NCI-H446 treated with DMSO at 0.1 percent for 48 hours (cell line): ENCODE results near the gene ZNF808.
"Not testable (repeated sequence)": the region's sequence is repeated elsewhere in the genome, so short reads cannot be mapped to it uniquely, and the experiment has no call there.

Experiments used
- DNase-seq: peaks from one replicate; lab custom pipeline; 2025; lab: John Stamatoyannopoulos, UW

ZNF808 gene

DNA sequence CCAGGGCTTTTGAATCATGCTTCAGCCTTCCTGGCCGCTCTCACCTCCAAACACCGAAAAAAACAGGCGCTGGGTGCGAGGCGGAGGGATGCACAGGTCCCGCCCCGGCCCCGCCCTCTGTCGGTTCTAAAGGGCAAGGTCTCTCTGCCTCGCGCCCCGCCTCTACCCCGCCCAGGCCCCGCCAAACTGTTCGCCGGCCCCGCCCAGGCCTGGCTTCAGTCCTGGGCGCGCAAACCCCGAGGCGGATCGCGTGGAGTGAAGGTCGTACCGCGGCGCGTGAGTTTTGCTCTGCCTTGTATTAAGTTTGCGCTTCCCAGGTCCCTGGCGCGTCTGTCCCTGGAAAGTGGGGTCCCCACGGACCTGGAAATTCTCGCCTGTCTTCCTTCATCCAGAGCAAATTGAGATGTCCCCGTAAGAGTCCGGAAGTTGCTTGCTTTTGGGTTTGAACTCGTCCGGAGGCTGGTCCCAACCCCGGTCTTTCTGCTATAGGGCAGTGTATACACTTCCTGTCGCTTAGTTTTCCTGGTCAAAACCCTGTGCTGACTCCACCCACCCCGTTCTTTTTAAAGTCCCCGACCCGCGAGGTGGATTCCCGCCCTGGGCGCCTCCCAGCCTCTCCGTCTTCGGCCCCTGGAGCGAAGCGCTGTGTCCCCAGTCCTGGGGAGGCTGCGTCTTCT lies 8.4 kb downstream of the ZNF808 start:
- no peak for DNase-seq

DNA sequence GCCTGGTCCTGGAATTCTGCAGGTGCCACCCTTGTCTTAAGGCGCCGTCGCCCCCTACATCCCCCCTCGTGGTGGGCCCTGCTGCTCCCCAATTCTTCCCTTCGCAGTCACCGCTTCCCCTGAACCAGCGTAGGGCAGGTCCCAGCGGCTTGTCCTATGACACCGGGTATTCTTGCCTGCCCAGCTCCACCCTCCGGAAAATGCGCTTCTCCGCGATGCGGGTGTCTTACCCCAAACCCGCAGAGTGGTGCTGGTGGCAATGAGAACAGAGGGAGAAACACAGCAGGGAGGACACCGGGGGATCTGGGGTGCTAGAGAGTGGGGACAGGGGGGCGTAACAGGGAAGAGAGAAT lies 9.0 kb downstream of the ZNF808 start:
- no peak for DNase-seq

DNA sequence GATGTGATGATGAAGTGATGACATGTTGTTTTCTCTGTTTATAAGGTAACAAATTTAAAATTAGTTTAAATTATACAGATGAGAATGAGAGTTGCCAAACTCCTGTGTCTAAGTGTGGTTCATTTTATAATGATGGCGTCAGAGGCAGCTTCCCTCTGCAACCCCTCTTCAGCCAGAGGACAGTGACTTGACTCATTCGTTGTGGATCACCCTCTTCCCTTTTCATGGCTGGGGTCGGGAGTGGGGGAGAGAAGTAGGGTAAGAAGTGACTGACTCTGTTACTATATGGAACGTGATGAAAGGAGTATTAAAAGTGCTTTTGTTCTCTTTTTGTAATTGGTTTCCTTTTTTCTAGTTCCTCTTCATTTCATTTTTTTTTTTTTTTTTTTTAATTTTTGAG lies 11.3 kb downstream of the ZNF808 start:
- not testable (repeated sequence) for DNase-seq

DNA sequence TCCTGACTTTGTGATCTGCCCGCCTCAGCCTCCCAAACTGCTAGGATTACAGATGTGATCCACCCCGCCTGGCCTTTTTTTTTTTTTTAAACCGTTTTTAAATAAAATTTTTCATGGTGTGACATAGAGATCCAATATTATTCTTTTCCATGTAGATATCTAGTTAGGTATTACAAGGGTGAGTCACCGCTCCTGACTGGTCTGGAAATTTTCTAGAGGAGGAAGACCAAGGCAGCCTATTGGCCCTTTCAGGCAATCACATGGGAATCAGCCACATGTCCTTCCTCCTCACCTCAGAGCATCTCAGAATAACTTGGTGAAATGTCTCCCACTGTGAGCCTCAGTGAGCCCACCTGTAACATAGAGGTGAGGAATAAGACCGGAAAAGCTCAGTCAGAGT lies 13.7 kb downstream of the ZNF808 start:
- DNase-seq: not testable (repeated sequence)

DNA sequence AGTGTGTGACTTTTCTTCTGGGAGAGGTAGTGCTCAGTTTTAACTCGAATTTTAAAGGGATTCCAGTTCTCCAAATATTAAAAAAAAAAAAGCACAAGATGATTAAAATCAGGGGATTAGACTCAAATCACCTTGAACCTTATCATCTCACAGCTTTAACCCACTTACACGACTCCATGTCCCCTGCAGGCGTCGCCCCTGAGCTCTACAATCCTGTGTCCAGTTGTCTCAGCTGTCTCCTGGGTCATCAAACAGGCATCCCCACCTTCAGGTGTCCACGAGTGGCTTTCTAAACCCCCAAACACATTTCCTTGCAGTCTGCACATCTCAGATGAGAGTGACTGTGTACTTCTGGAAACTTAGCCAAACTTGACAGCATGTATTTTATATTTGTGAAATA lies 14.1 kb downstream of the ZNF808 start:
- no peak for DNase-seq

DNA sequence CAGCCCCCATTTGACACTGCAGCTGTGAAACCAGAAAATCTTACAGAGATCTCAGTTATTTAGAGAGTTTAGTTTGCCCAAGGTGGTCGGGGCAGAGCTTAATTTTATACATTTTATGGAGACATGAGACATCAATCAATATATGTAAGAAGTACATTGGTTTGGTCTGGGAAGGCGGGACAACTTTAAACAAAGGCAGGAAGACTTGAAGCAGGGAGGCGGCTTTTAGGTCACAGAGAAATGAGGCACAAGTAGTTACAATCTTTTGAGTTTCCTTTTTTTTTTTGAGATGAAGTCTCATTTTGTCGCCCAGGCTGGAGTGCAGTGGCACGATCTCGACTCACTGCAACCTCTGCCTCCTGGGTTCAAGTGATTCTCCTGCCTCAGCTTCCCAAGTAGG lies 15.1 kb downstream of the ZNF808 start:
- DNase-seq: not testable (repeated sequence)

DNA sequence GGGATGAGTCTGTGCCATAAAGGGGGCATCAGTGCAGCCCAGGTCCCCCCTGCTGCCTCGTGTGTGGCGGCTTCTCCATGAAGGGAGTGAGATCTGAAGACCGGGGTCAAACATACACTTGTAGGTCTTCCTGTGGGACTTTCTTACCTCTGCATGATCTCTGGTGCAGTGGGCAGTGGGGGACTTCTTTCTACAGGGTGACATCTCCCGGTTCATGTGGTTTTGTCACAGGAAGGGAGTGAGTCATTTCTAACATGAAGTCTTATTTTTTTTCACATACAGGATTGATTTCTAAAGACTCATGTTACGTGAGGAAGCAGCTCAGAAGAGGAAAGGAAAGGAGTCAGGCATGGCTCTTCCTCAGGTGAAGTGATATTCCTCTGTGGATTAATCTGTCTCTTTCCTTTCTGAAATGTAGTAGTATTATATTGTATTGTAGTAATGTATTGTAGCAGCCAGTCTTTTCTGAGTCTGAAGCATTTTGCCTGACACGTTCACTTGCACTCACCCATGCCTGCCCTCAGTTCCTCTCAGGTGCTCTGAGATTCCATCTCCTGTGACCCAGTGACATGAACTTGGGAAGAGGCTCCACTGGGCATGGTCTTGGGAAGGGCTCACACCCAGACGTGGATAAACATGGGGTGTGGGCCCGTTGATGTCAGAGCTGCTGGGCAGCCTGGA lies 15.7 kb downstream of the ZNF808 start:
- DNase-seq: no peak

DNA sequence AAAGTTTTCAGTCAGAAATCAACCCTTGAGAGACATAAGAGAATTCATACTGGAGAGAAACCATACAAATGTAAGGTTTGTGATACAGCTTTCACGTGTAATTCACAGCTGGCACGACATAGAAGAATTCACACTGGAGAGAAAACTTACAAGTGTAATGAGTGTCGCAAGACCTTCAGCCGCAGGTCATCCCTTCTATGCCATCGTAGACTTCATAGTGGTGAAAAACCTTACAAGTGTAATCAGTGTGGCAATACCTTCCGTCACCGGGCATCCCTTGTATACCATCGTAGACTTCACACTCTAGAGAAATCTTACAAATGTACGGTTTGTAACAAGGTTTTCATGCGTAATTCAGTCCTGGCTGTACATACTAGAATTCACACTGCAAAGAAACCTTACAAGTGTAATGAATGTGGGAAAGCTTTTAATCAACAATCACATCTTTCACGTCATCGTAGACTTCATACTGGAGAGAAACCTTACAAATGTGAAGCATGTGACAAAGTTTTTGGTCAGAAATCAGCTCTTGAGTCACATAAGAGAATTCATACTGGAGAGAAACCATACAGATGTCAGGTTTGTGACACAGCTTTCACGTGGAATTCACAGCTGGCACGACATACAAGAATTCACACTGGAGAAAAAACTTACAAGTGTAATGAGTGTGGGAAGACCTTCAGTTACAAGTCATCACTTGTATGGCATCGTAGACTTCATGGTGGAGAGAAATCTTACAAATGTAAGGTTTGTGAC lies 26.9 kb downstream of the ZNF808 start:
- DNase-seq: no peak

DNA sequence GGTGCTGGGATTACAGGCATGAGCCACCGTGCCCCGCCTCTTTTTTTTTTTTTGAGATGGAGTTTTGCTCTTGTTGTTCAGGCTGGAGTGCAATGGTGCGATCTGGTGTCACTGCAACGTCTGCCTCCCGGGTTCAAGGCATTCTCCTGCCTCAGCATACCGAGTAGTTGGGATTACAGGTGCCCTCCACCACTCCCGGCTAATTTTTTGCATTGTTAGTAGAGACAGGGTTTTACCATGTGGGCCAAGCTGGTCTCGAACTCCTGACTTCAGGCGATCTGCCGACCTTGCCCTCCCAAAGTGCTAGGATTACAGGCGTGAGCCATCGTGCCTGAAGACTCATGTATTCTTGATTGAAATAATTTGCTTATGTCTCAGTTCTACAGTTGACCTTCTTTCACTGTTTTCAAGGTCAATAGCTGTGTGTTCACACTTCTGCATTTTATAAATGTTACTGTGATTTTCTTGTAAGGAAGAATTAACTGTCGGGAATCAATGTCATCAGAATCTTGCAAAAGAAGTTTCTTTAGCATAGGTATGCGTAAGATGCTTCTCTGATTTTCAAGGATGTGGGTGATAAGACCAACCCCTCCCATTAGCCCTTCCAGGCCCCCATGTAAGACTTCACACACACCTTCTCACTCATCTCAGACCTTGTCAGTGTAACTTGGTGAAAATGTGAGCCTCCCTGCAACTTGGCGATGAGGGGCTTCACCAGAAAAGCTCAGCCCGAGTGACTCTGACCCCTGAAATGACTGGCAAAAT lies 29.9 kb downstream of the ZNF808 start:
- DNase-seq: no peak

DNA sequence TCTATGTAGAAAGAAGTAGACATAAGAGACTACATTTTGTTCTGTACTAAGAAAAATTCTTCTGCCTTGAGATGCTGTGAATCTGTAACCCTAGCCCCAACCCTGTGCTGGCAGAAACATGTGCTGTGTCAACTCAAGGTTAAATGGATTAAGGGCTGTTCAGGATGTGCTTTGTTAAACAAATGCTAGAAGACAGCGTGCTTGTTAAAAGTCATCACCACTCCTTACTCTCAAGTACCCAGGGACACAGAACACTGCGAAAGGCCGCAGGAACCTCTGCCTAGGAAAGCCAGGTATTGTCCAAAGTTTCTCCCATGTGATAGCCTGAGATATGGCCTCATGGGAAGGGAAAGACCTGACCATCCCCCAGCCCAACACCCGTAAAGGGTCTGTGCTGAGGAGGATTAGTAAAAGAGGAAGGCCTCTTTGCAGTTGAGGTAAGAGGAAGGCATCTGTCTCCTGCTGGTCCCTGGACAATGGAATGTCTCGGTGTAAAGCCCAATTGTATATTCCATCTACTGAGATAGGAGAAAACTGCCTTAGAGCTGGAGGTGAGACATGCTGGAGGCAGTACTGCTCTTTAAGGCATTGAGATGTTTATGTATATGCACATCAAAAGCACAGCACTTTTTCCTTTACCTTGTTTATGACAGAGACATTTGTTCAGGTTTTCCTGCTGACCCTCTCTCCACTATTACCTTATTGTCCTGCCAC lies 31.4 kb downstream of the ZNF808 start:
- not testable (repeated sequence) for DNase-seq

DNA sequence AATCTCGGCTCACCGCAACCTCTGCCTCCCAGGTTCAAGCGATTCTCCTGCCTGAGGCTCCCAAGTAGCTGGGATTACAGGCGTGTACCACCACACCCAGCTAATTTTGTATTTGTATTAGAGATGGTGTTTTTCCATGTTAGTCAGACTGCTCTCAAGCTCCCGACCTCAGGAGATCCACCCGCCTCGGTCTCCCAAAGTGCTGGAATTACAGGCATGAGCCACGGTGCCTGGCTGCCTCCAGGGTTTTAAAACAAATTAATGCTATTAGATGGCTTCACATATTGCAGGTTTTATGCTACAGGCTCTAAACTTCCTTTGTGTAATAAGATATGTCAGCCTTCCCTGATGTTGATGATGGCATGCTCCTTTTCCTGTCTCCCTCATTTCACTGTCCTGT lies 34.1 kb downstream of the ZNF808 start:
- DNase-seq: not testable (repeated sequence)

DNA sequence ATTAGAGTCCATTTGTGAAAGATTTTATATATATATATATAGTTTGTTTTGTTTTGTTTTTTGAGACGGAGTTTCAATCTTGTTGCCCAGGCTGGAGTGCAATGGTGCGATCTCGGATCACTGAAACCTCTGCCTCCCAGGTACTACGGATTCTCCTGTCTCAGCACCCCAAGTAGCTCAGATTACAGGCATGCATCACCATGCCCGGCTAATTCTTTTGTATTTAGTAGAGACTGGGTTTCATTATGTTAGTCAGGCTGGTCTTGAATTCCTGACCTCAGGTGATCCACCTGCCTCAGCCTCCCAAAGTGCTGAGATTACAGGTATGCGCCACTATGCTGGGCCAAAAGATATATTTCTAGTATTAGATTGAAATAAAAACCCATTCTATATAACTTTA lies 38.7 kb downstream of the ZNF808 start:
- DNase-seq: no peak

DNA sequence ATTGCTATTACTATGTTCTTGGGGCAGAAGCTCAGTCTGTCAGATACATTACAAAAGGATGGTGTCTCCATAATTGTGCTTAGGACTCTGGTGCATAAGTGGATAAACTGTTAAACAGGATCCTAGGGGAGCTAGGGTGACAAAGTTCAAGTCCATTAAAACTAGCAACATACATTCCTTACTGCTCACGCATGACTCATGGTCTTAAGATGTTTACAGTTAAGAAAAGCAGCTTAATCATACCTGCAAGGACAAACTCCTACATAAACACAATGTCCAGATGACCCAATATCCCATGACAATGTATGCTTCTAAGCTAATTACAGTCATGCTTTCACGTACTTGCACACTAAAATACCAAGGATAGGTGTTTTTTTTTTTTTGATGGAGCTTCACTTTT lies 39.1 kb downstream of the ZNF808 start:
- DNase-seq: no peak

DNA sequence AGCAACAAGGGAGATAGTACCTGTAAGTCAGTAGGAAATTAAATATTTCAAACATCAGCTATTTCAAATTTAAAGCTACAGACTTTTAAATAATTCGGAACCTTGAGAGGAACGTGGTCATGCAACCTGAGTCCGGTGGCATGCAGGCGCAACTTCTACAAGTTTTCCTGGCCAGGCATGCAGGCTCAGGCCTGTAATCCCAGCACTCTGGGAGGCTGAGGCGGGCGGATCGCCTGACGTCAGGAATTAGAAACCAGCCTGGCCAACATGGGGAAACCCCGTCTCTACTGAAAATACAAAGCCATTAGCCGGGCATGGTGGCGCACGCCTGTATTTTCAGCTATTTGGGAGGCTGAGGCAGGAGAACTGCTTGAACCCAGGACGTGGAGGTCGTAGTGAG lies 40.5 kb downstream of the ZNF808 start:
- no peak for DNase-seq

DNA sequence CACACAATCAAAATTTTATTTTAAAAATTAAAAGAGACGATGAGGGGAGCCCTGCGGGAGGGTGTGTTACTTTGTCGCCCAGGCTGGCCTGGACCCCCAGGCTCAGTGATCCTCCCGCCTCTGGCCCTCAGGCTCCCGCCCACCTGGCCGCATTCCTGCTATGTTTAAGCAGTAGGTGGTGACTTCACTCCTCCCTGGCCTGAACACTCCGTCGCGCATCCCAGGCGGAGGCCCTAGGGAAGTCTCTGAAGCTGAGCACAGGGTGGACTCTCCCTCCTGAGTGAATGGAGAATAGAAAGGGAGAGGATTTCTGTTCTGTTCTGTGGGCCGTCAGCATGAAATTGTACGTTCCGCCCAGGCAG lies 42.2 kb downstream of the ZNF808 start:
- not testable (repeated sequence) for DNase-seq

DNA sequence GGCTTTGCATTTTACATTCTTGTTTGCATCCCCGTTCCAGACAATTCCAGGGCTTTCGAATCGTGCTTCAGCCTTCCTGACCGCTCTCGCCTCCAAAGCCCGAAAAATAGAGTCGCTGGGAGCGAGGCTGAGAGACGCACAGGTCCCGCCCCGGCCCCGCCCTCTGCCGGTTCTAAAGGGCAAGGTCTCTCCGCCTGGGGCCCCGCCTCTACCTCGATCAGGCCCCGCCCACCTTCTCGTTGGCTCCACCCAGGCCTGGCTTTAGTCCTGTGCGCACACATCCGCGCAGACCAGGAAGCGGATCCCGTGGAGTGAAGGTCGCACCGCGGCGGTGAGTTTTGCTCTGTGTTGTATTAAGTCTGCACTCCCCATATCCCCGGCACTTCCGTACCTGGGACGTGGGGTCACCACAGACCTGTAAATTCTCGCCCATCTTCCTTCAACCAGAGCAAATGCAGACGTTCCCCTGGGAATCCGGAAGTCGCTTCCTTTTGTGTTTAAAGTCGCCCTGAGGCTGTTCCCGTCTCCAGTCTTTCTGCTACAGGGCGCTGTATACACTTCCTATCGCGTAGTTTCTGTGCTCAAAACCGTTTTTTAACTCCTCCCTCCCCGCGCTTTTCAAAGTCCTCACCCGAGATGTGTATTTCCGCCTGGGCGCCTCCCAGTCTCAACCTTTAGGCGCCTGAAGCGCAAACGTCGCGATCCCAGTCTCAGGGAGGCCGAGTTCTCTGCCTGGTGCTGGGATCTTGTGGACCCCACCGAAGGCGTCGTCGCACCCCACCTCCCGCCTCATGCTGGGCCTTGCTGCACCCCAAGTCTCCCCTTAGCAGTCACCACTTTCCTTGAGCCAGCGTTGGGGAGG lies 42.8 kb downstream of the ZNF808 start, which contains the start of gene ZNF701:
Gene ZNF701 (plus strand): TSS at position 288 of the 862 bp plus-strand sequence. CDS start 3,861 bp downstream, outside the sequence.
- no peak for DNase-seq

DNA sequence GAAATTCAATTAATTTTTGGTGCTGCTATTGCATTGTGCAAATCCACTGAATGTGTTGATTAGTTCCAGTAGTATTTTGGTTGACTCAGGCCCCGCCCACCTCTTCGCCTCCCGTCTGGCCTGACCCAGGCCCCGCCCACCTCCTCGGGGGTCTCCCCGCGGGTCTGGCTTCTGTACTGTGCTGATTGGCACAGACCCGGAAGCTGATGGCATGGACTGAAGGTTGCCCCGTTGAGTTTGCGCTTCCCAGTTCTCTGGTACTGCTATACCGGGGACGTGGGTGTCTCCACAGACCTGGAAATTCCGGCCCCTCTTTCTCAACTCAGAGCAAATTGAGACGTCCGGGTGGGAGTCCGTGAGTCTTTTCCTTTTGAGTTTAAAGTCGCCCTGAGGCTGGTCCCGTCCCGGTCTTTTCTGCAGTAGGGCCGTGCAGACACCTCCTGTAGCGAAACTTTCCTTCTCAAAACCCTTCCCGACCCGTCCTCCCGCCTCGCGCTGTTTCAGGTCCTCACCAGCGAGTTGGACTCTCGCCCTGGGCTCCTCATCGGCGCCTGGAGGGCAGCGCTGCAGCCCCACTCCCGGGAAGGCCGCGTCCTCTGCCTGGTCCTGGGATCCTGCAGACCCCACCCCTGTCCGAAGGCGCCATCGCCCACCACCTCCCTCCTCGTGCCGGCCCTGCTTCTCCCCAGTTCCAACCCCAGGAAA lies 57.4 kb downstream of the ZNF808 start:
- DNase-seq: no peak

DNA sequence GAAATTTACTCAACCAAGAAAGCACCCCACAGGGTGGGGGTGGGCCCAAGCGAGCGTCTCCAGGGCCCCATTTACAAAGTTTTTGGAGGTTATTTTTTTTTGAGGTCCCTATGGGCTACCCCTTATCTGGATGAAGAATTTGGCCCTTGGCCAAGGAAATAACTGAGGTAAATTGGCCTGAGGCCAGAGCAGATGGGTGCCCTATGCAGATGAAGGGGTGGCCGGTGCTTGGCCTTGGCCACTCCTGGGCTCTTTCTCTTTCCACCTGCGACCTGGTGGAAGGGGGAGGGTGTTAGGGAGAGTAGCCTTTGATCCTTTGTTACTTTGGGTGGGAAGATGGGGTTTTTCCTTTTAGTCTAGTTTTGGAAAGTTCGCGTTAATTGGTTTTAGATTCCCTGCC lies 58.1 kb downstream of the ZNF808 start:
- no peak for DNase-seq

DNA sequence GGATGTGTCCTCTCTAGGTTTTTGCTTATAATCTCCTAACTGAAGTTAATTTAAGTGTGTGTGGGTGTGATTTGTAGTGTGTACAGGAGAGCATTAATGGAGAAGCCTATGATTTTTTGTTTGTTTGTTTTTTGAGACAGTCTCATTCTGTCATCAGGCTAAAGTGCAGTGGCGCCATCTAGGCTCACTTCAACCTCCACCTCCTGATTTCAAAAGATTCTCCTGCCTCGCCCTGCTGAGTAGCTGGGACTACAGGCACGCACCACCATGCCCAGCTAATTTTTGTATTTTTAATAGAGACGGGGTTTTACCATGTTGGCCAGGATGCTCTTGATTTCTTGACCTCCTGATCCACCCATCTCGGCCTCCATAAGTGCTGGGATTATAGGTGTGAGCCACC lies 63.3 kb downstream of the ZNF808 start:
- DNase-seq: no peak

DNA sequence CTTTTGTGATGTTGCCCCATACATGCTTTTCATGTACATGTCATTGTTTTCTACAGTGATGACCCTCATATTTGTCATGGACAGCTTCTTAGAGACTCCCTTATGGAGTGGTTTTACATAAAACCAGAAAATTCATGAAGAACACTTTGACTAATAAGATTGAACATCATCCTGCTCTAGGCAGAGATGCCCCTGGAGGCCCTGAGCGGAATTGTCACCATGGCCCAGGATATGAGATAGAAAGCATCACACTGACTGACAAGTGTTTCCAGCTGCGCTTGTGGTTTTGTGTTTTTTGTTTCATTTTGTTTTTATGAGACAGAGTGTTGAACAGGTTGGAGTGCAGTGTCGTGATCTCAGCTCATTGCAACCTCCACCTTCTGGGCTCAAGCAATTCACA lies 64.8 kb downstream of the ZNF808 start:
- DNase-seq: no peak
